ENCODE results near the gene SRCIN1.

The SRCIN1 gene

DNA sequence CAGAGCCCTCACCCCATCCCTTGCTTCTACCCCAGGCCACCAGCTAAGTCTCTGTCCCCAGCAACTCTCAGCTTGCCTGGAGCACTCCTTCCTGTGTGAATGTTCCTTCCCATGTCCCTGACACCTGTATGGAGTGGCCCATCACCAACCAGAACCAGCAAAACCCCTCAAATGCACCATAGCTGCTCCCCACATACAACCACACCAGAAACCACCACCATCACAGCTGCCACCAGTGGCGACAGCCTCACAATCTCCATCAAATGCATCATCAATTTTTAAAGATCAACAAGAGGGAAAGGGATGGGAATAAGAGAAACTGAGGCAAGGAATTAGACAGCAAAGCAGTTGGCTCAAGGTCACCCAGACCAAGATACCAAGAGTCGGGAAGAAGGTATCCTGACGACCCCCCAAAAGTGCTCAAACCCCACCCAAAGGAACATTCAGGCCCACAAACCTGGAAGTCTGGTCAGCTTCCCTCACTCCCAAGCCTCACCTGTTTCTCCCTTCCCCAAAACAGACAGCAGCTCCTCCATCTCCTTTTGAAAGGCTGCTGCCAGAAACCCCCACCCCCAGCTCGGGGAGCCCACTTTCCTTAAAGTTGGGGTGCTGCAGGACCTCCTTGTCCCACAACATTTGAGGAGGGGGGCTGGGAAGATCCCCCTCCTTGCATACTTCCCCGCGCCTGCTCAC, 1.8 kb downstream of the SRCIN1 start:
- TF ChIP-seq ZNF565 (CRISPR knock-in tag; conservative IDR thresholded peaks at IDR 0.05; ENCODE audit: low read depth) (no peak), BACH2 (CRISPR knock-in tag; IDR thresholded peaks at IDR 0.05; ENCODE audit: borderline replicate concordance) (no peak), ARNTL (CRISPR knock-in tag; IDR thresholded peaks at IDR 0.05; ENCODE audit: borderline replicate concordance, low read depth) (no peak), ZNF8 (CRISPR knock-in tag; IDR thresholded peaks at IDR 0.05) (no peak)
- TF ChIP-seq, protein P1, sequence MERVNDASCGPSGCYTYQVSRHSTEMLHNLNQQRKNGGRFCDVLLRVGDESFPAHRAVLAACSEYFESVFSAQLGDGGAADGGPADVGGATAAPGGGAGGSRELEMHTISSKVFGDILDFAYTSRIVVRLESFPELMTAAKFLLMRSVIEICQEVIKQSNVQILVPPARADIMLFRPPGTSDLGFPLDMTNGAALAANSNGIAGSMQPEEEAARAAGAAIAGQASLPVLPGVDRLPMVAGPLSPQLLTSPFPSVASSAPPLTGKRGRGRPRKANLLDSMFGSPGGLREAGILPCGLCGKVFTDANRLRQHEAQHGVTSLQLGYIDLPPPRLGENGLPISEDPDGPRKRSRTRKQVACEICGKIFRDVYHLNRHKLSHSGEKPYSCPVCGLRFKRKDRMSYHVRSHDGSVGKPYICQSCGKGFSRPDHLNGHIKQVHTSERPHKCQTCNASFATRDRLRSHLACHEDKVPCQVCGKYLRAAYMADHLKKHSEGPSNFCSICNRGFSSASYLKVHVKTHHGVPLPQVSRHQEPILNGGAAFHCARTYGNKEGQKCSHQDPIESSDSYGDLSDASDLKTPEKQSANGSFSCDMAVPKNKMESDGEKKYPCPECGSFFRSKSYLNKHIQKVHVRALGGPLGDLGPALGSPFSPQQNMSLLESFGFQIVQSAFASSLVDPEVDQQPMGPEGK (CRISPR knock-in tag; IDR thresholded peaks at IDR 0.05; ENCODE audit: borderline replicate concordance) = no peak
- no peak for ATAC-seq

DNA sequence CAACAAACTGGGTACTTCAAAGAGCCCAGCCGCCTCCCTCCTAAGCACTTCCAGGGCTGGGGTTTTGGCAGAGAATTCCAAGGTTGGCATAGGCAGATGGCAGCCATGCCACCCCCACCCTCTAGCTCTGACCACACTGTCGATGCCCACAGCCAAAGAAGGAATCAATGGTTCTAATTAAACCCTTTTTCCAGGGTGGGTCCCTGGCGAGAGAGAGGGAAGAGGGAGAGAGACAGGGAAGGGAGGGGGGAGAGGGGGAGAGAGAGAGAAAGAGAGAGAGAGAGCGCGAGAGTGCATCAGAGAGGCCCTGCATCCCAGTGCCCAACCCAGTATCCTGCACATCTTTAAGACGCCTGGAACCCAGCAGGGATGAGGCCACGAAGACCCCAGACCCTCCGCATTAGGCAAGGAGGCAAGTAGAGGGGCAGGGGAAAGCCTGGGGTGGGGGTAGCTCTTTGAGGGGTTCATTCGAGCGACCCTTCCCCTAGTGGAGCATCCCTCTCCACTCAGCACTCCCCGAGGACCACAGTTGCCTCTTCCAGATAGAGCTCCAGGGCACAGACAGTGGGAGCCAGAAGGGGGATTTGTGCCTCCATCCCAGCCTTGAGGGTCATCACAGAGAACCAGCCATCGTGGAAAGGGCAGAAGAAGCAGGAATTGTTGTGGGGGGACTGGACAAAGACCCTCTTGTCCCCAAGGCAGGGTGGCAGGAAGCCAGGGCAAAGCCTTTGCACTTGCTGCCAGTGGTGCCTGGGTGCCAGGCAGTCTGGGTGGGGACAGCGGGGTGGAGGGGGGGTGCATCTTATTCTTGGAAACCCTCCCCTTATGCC, 2.6 kb downstream of the SRCIN1 start:
- no peak for ATAC-seq
- TF ChIP-seq, protein P1 (CRISPR knock-in tag; IDR thresholded peaks at IDR 0.05; ENCODE audit: borderline replicate concordance) = no peak
- TF ChIP-seq, protein P2, sequence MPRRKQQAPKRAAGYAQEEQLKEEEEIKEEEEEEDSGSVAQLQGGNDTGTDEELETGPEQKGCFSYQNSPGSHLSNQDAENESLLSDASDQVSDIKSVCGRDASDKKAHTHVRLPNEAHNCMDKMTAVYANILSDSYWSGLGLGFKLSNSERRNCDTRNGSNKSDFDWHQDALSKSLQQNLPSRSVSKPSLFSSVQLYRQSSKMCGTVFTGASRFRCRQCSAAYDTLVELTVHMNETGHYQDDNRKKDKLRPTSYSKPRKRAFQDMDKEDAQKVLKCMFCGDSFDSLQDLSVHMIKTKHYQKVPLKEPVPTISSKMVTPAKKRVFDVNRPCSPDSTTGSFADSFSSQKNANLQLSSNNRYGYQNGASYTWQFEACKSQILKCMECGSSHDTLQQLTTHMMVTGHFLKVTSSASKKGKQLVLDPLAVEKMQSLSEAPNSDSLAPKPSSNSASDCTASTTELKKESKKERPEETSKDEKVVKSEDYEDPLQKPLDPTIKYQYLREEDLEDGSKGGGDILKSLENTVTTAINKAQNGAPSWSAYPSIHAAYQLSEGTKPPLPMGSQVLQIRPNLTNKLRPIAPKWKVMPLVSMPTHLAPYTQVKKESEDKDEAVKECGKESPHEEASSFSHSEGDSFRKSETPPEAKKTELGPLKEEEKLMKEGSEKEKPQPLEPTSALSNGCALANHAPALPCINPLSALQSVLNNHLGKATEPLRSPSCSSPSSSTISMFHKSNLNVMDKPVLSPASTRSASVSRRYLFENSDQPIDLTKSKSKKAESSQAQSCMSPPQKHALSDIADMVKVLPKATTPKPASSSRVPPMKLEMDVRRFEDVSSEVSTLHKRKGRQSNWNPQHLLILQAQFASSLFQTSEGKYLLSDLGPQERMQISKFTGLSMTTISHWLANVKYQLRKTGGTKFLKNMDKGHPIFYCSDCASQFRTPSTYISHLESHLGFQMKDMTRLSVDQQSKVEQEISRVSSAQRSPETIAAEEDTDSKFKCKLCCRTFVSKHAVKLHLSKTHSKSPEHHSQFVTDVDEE (CRISPR knock-in tag; IDR thresholded peaks at IDR 0.05) = no peak
- TF ChIP-seq CSDC2 (CRISPR knock-in tag; IDR thresholded peaks at IDR 0.05) (no peak), ARNTL (CRISPR knock-in tag; IDR thresholded peaks at IDR 0.05; ENCODE audit: borderline replicate concordance, low read depth) (no peak), ZNF70 (CRISPR knock-in tag; IDR thresholded peaks at IDR 0.05) (no peak), SNAI2 (CRISPR knock-in tag; IDR thresholded peaks at IDR 0.05) (no peak), ZNF565 (CRISPR knock-in tag; conservative IDR thresholded peaks at IDR 0.05; ENCODE audit: low read depth) (no peak), TOX (CRISPR knock-in tag; IDR thresholded peaks at IDR 0.05; ENCODE audit: borderline replicate concordance) (no peak), ZC3H10 (CRISPR knock-in tag; IDR thresholded peaks at IDR 0.05) (no peak), ISL1 (CRISPR knock-in tag; IDR thresholded peaks at IDR 0.05) (no peak), ESRRG (CRISPR knock-in tag; IDR thresholded peaks at IDR 0.05) (no peak), OSR1 (CRISPR knock-in tag; IDR thresholded peaks at IDR 0.05) (no peak), BACH2 (CRISPR knock-in tag; IDR thresholded peaks at IDR 0.05; ENCODE audit: borderline replicate concordance) (no peak), PPARA (CRISPR knock-in tag; IDR thresholded peaks at IDR 0.05; ENCODE audit: borderline replicate concordance) (no peak), TCF4 (CRISPR knock-in tag; IDR thresholded peaks at IDR 0.05; ENCODE audit: borderline replicate concordance) (no peak), ZNF8 (CRISPR knock-in tag; IDR thresholded peaks at IDR 0.05) (no peak), GLIS3 (CRISPR knock-in tag; IDR thresholded peaks at IDR 0.05) (no peak)
- TF ChIP-seq, protein P3, sequence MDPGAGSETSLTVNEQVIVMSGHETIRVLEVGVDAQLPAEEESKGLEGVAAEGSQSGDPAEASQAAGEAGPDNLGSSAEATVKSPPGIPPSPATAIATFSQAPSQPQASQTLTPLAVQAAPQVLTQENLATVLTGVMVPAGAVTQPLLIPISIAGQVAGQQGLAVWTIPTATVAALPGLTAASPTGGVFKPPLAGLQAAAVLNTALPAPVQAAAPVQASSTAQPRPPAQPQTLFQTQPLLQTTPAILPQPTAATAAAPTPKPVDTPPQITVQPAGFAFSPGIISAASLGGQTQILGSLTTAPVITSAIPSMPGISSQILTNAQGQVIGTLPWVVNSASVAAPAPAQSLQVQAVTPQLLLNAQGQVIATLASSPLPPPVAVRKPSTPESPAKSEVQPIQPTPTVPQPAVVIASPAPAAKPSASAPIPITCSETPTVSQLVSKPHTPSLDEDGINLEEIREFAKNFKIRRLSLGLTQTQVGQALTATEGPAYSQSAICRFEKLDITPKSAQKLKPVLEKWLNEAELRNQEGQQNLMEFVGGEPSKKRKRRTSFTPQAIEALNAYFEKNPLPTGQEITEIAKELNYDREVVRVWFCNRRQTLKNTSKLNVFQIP (CRISPR knock-in tag; IDR thresholded peaks at IDR 0.05; ENCODE audit: borderline replicate concordance, low read depth) = no peak
- TF ChIP-seq, protein P4, sequence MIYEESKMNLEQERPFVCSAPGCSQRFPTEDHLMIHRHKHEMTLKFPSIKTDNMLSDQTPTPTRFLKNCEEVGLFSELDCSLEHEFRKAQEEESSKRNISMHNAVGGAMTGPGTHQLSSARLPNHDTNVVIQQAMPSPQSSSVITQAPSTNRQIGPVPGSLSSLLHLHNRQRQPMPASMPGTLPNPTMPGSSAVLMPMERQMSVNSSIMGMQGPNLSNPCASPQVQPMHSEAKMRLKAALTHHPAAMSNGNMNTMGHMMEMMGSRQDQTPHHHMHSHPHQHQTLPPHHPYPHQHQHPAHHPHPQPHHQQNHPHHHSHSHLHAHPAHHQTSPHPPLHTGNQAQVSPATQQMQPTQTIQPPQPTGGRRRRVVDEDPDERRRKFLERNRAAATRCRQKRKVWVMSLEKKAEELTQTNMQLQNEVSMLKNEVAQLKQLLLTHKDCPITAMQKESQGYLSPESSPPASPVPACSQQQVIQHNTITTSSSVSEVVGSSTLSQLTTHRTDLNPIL (CRISPR knock-in tag; IDR thresholded peaks at IDR 0.05; ENCODE audit: low read depth) = no peak
- TF ChIP-seq, protein P5, sequence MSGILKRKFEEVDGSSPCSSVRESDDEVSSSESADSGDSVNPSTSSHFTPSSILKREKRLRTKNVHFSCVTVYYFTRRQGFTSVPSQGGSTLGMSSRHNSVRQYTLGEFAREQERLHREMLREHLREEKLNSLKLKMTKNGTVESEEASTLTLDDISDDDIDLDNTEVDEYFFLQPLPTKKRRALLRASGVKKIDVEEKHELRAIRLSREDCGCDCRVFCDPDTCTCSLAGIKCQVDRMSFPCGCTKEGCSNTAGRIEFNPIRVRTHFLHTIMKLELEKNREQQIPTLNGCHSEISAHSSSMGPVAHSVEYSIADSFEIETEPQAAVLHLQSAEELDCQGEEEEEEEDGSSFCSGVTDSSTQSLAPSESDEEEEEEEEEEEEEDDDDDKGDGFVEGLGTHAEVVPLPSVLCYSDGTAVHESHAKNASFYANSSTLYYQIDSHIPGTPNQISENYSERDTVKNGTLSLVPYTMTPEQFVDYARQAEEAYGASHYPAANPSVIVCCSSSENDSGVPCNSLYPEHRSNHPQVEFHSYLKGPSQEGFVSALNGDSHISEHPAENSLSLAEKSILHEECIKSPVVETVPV (CRISPR knock-in tag; IDR thresholded peaks at IDR 0.05) = no peak

Data from SK-N-SH treated with all-trans-retinoic acid at 6 μM for 48 hours (cell line).